K562 (cell line): Measurements from ENCODE around the gene MAML1. TPM values are rescaled to one million over a fixed set of nuclear protein-coding genes. Genes with fewer than 3 reads are reported as not detected.

ENCODE experiments used
- ARID3A ChIP-seq: IDR thresholded peaks from 2 replicates; pipeline ENCODE4 v1.6.1; 2012; ENCODE audit warnings: low read depth, low read length, improper control_type of control experiment, borderline replicate concordance
- CBFB ChIP-seq: sonication (generic); formaldehyde crosslinking; IDR thresholded peaks from 2 replicates; pipeline ENCODE4 v1.4.0; 2020; ENCODE audit warnings: mild to moderate bottlenecking, missing genetic modification reagents
- CHD1 ChIP-seq: fragments of 200-600 bp; sonication (generic); IDR thresholded peaks from one replicate; pipeline ENCODE4 v1.6.1; 2012; ENCODE audit warnings: mild to moderate bottlenecking, moderate library complexity, low read length, inconsistent platforms
- CTCF ChIP-seq, 3 experiments: IDR thresholded peaks in 2 of 3; conservative IDR thresholded peaks in 1 of 3; 2 replicates each; pipeline ENCODE4 v1.5.1; 2011 to 2012; ENCODE audit warnings: low read length in 3 of 3, mild to moderate bottlenecking in 3 of 3, control low read depth in 2 of 3, improper control_type of control experiment in 1 of 3, inconsistent platforms in 1 of 3, low read depth in 1 of 3, mixed read lengths in 1 of 3, moderate library complexity in 1 of 3; ENCODE audit not compliant: insufficient read depth in 2 of 3
- FOXK2 ChIP-seq, 2 experiments: fragments of 450-650 bp; IDR thresholded peaks in 1 of 2; conservative IDR thresholded peaks in 1 of 2; 2 replicates each; pipeline ENCODE4 v1.6.1; 2016; ENCODE audit warnings: low read depth in 2 of 2, mild to moderate bottlenecking in 1 of 2
- FOXP1 ChIP-seq: sonication (generic); formaldehyde crosslinking; IDR thresholded peaks from 2 replicates; pipeline ENCODE4 v1.8.0; 2022; ENCODE audit warnings: mild to moderate bottlenecking, missing genetic modification reagents
- GABPB1 ChIP-seq: sonication (generic); formaldehyde crosslinking; IDR thresholded peaks from 2 replicates; pipeline ENCODE4 v1.8.0; 2022; ENCODE audit warnings: mild to moderate bottlenecking, missing genetic modification reagents
- HES1 ChIP-seq: fragments of 450-650 bp; IDR thresholded peaks from 2 replicates; pipeline ENCODE4 v1.6.1; 2016; ENCODE audit warnings: low read depth, mild to moderate bottlenecking, moderate library complexity
- HMGN3 ChIP-seq: IDR thresholded peaks from 2 replicates; pipeline ENCODE4 v1.6.1; 2011; ENCODE audit warnings: borderline replicate concordance, low read depth, mild to moderate bottlenecking, mixed read lengths, low read length; ENCODE audit not compliant: insufficient read length; ENCODE audit errors: extremely low read depth
- HNRNPL ChIP-seq: fragments of 200-400 bp; formaldehyde crosslinking; IDR thresholded peaks from 2 replicates; pipeline ENCODE4 v1.6.1; 2017; ENCODE audit warnings: low read depth, mild to moderate bottlenecking, low read length
- MCM3 ChIP-seq: fragments of 450-650 bp; IDR thresholded peaks from 2 replicates; pipeline ENCODE4 v1.6.1; 2016
- MED1 ChIP-seq: sonication (generic); formaldehyde crosslinking; IDR thresholded peaks from 2 replicates; pipeline ENCODE4 v1.8.1; 2023; ENCODE audit warnings: missing genetic modification reagents, borderline replicate concordance
- NCOA6 ChIP-seq: fragments of 450-650 bp; IDR thresholded peaks from 2 replicates; pipeline ENCODE4 v1.6.1; 2017; ENCODE audit warnings: mild to moderate bottlenecking
- NFIC ChIP-seq: fragments of 450-650 bp; IDR thresholded peaks from 2 replicates; pipeline ENCODE4 v1.6.1; 2017; ENCODE audit warnings: mild to moderate bottlenecking, inconsistent platforms
- NFXL1 ChIP-seq: fragments of 450-650 bp; formaldehyde crosslinking; IDR thresholded peaks from 2 replicates; pipeline ENCODE4 v1.4.0; 2021; ENCODE audit warnings: mild to moderate bottlenecking
- OTX1 ChIP-seq: fragments of 450-650 bp; formaldehyde crosslinking; IDR thresholded peaks from 2 replicates; pipeline ENCODE4 v1.4.0; 2022; ENCODE audit warnings: mild to moderate bottlenecking
- PKNOX1 ChIP-seq: fragments of 450-650 bp; IDR thresholded peaks from 2 replicates; pipeline ENCODE4 v1.6.1; 2016
- SRSF3 ChIP-seq: fragments of 200-400 bp; formaldehyde crosslinking; IDR thresholded peaks from 2 replicates; pipeline ENCODE4 v1.6.1; 2016; ENCODE audit warnings: mild to moderate bottlenecking, low read length, moderate library complexity; ENCODE audit not compliant: insufficient read depth
- SRSF7 ChIP-seq: fragments of 200-400 bp; formaldehyde crosslinking; optimal IDR thresholded peaks from 2 replicates; pipeline ENCODE3; 2017; ENCODE audit warnings: mild to moderate bottlenecking, low read depth, low read length
- TEAD4 ChIP-seq, 2 experiments: sonication (generic) in 1 of 2; formaldehyde crosslinking in 1 of 2; IDR thresholded peaks; 2 replicates each; pipeline versions ENCODE4 v1.6.1 to v1.8.0; 2012 to 2022; ENCODE audit warnings: borderline replicate concordance in 1 of 2, inconsistent platforms in 1 of 2, low read length in 1 of 2, mild to moderate bottlenecking in 1 of 2, missing genetic modification reagents in 1 of 2
- ZNF140 ChIP-seq: fragments of 250-450 bp; sonication (Bioruptor Pico); IDR thresholded peaks from 2 replicates; pipeline ENCODE4 v1.8.0; 2021; ENCODE audit warnings: moderate library complexity, mild to moderate bottlenecking, inconsistent platforms
- ZNF778 ChIP-seq: fragments of 450-650 bp; formaldehyde crosslinking; IDR thresholded peaks from 2 replicates; pipeline ENCODE4 v1.4.0; 2020; ENCODE audit warnings: mild to moderate bottlenecking, moderate library complexity
- polyA plus RNA-seq, 8 experiments: library from polyadenylated mRNA; depleted of rRNA in 4 of 8; stranded (reverse) in 5 of 8; unstranded in 3 of 8; fragments of >200 nt; fragmentation: Nextera tagmentation in 2 of 8; fragmentation: Illumina TruSeq in 1 of 8; extraction: Ambion mirVana in 2 of 8; extraction: Trizol in 1 of 8; gene quantifications; 2 replicates each; pipeline versions ENCODE4 v1.2.1 to v1.2.3, GENCODE V29; 2011 to 2014; ENCODE audit warnings: inconsistent platforms in 1 of 8, missing spikeins in 1 of 8
- total RNA-seq, 7 experiments: library from RNA; depleted of rRNA in 6 of 7; stranded (reverse); fragments of >200 nt in 6 of 7; fragmentation: Illumina TruSeq in 2 of 7; extraction: Trizol in 2 of 7; gene quantifications; 2 replicates each; pipeline versions ENCODE4 v1.2.1 to v1.2.3, GENCODE V29; 2011 to 2021; ENCODE audit warnings: low replicate concordance in 1 of 7

MAML1 gene
- total and polyA plus RNA-seq, 9 of the 15 experiments (the other 6 are each of a cell fraction or from before 2014, with no cell fraction given): 0.32 to 18.4 (median 7.0) TPM

GRCh38 chr5:179732918-179733771 is 523 bp downstream of the MAML1 start (continued):
- TF ChIP-seq TEAD4 (IDR thresholded peaks at IDR 0.05; ENCODE audit: low read length) (no peak), TEAD4 (CRISPR knock-in tag; IDR thresholded peaks at IDR 0.05; ENCODE audit: borderline replicate concordance) (no peak), FOXK2 (conservative IDR thresholded peaks at IDR 0.05 in 1 of 2, IDR thresholded peaks at IDR 0.05 in 1 of 2; ENCODE audit: low read depth in 2 of 2) (no peak), GABPB1 (CRISPR knock-in tag) (no peak; the same call in none of the 2 replicates), HMGN3 (no peak), CHD1 (peak; percentile 85), NFIC (0 out of 2 replicates have a peak, but pooled peaks have one; percentile 1), PKNOX1 (no peak), SRSF7 (no peak), CBFB (CRISPR knock-in tag) (no peak), FOXP1 (CRISPR knock-in tag) (no peak), ZNF140 (no peak), OTX1 (CRISPR knock-in tag) (no peak), NCOA6 (no peak), MED1 (CRISPR knock-in tag) (no peak; the same call in 1 of the 2 replicates), NFXL1 (CRISPR knock-in tag) (no peak), HNRNPL (peak; percentile 36; the same call in 1 of the 2 replicates), HES1 (no peak), CTCF (IDR thresholded peaks at IDR 0.05 in 2 of 3, conservative IDR thresholded peaks at IDR 0.05 in 1 of 3; ENCODE audit: insufficient read depth in 2 of 3, low read depth in 1 of 3, low read length in 3 of 3) (no peak), MCM3 (no peak), ARID3A (no peak), SRSF3 (no peak), ZNF778 (CRISPR knock-in tag) (no peak)
